ENCODE data around the gene POLR3C. TPM values are rescaled to one million over a fixed set of nuclear protein-coding genes. Genes with fewer than 3 reads are reported as not detected.

Gene POLR3C
- total and polyA plus RNA-seq, 2 of the 4 experiments (the other 2 are of a cell fraction): 47.0 to 94.1 TPM

DNA sequence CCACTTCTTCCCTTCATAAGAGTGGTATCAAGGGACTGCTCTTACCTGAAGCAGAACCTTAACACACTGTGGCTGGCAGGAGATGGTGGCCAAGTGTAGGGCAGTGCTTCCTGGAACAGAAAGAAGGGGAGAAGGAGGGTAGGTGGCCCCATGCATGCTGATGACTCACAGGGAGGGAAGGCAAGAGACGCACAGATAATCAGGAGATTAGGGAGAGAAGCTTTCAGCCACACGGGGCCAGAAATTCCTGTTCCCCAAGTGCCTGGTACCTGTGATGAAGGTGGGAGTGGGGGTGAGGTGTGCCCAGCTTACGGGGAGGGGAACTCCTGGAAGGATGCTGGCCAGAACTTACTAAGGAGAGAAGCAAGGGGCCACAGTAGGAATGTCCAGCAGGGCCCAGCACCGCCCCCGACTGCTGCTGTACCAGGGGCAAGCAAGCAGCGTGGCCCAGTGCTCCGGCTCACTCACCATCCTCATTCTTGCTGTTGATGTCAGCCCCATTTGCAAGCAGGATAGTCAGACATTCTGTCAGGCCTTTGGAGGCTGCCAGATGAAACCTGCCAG lies 54.0 kb downstream of the POLR3C start:
- no peaks in the 10 kb centered on the region for H3K79me1 ChIP-seq (ENCODE audit: low read depth in 1 of 2, low read length in 2 of 2)
- BruUV-seq (replicated peaks): no TSS peak
- DNase-seq (no peak), ATAC-seq (ENCODE audit: low read depth) (peak; percentile 29)
- no peak overlapping the region for H3K56ac ChIP-seq (ENCODE audit: extremely low read depth, insufficient read depth, low read length)
- H2BK120ac ChIP-seq (ENCODE audit: low read depth, low read length): no peak overlapping the region
- H4K5ac ChIP-seq (ENCODE audit: low read depth, low read length): no peak overlapping the region
- no peak overlapping the region for H2BK5ac ChIP-seq (ENCODE audit: low read depth, low read length, poor library complexity, severe bottlenecking)
- no peak overlapping the region for H3K4me3 ChIP-seq (ENCODE audit: insufficient read depth, low read depth, low read length)
- TF ChIP-seq, protein P1, sequence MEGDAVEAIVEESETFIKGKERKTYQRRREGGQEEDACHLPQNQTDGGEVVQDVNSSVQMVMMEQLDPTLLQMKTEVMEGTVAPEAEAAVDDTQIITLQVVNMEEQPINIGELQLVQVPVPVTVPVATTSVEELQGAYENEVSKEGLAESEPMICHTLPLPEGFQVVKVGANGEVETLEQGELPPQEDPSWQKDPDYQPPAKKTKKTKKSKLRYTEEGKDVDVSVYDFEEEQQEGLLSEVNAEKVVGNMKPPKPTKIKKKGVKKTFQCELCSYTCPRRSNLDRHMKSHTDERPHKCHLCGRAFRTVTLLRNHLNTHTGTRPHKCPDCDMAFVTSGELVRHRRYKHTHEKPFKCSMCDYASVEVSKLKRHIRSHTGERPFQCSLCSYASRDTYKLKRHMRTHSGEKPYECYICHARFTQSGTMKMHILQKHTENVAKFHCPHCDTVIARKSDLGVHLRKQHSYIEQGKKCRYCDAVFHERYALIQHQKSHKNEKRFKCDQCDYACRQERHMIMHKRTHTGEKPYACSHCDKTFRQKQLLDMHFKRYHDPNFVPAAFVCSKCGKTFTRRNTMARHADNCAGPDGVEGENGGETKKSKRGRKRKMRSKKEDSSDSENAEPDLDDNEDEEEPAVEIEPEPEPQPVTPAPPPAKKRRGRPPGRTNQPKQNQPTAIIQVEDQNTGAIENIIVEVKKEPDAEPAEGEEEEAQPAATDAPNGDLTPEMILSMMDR (conservative IDR thresholded peaks at IDR 0.05; ENCODE audit: low read depth, low read length): no peak
- TF ChIP-seq, protein P2, sequence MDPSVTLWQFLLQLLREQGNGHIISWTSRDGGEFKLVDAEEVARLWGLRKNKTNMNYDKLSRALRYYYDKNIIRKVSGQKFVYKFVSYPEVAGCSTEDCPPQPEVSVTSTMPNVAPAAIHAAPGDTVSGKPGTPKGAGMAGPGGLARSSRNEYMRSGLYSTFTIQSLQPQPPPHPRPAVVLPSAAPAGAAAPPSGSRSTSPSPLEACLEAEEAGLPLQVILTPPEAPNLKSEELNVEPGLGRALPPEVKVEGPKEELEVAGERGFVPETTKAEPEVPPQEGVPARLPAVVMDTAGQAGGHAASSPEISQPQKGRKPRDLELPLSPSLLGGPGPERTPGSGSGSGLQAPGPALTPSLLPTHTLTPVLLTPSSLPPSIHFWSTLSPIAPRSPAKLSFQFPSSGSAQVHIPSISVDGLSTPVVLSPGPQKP (IDR thresholded peaks at IDR 0.05; ENCODE audit: borderline replicate concordance, low read depth, low read length): no peak
- no peak for TF ChIP-seq RFX5 (IDR thresholded peaks at IDR 0.05; ENCODE audit: low read depth, low read length)
- no peak overlapping the region for H2BK20ac ChIP-seq (ENCODE audit: low read depth, low read length)
- H3K27ac ChIP-seq (ENCODE audit: insufficient read depth, low read length): no peak overlapping the region
- H3K9me1 ChIP-seq (ENCODE audit: insufficient read depth, low read length): no peaks in the 10 kb centered on the region
- no peaks in the 10 kb centered on the region for H3K9me3 ChIP-seq (ENCODE audit: control insufficient read depth, insufficient read depth, low read length)
- H3K36me3 ChIP-seq (ENCODE audit: control insufficient read depth, insufficient read depth, low read length): no peaks in the 10 kb centered on the region
- WGBS, 2 experiments (ENCODE audit: extremely low coverage in 2 of 2, insufficient read length in 1 of 2): 58% methylated on average over 3 of the region's 7 CpGs; no CpG with 5 or more reads in 1 of the 2 experiments
- ChIA-PET POLR2A (ENCODE audit: unreplicated experiment) (no interaction called here), CTCF (interaction anchor here (1.5 kb wide), 1 partner anchor 14 kb away, joined by 6 read pairs; no protein-coding TSS in a partner anchor)
- no peak overlapping the region for H4K8ac ChIP-seq (ENCODE audit: low read depth in 2 of 2, low read length in 2 of 2)
- no peak overlapping the region for H2AK5ac ChIP-seq (ENCODE audit: low read depth, low read length)
- H4K91ac ChIP-seq (ENCODE audit: insufficient read depth, low read depth, low read length): no peak overlapping the region
- H3K27me3 ChIP-seq (ENCODE audit: control insufficient read depth, insufficient read depth, low read length): peaks cover 4% of the 10 kb centered on the region; the same call in 1 of the 2 replicates
- H2BK15ac ChIP-seq (ENCODE audit: low read depth, low read length): no peak overlapping the region
- no peak overlapping the region for H3K9ac ChIP-seq (ENCODE audit: low read depth, low read length)
- no peak overlapping the region for H3K4me2 ChIP-seq (ENCODE audit: low read depth, low read length)
- H3K23ac ChIP-seq (ENCODE audit: low read depth, low read length): no peak overlapping the region
- dilution Hi-C loops (cut with HindIII; ENCODE audit: low sequenced_read_pairs, unreplicated experiment): no loop called here
- H3K4ac ChIP-seq (ENCODE audit: low read depth, low read length): no peak overlapping the region; the same call in 1 of the 2 replicates
- intact Hi-C loops (cut with micrococcal nuclease): no loop called here
- no peak overlapping the region for H2AK9ac ChIP-seq (replicated peaks; ENCODE audit: low read depth, low read length, poor library complexity)
- H2AFZ ChIP-seq (replicated peaks; ENCODE audit: low read length, poor library complexity): peak overlapping the region; percentile 71
- H3K14ac ChIP-seq (replicated peaks; ENCODE audit: low read depth, low read length): no peak overlapping the region
- H3K18ac ChIP-seq (ENCODE audit: low read depth, low read length): no peak overlapping the region
- peaks cover 1% of the 10 kb centered on the region; the same call in 1 of the 2 replicates for H3K4me1 ChIP-seq (ENCODE audit: control insufficient read depth, insufficient read depth, low read length)
- in situ Hi-C loops (cut with MboI; ENCODE audit: low sequenced_read_pairs): no loop called here
- no peaks in the 10 kb centered on the region for H4K20me1 ChIP-seq (ENCODE audit: insufficient read depth, low read length)
